ENCODE data around the gene ESR2.
A peak's percentile ranks its signal among the peaks of the same experiment; 100 is the strongest.
"Not testable (repeated sequence)": the region's sequence is repeated elsewhere in the genome, so short reads cannot be mapped to it uniquely, and the experiment has no call there.

Gene ESR2

DNA sequence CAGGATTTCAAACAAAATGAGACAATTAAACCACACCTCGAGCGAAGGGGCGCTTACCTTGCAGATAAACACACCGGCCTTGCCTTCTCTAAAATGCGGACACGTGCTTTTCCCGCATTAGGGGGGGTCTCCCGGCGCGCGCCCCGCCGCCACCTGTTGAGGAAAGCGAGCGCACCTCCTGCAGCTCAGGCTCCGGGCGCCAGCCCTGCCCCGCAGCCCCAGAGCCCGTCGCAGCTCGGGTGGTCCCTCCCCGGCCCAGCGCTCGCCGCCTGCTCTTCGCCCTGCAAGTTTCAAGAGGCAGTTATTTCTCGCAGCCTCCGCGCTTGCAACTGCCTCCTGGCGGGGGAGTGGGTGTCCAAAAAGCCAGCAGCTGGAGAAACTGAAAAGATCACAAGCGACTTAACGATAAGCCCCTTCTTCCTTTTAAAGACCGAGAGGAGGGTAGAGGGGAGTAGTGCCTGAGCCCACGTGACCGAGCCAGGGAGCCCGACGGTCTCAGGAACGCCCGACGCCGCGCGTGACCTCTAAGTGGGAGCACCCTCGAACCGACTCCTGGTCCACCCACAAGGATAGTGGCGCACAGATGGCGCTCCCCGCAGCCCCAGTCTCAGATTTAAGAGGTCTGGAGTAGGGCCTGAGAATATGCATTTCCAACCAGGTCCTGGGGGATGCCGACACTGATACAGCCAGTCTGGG, at the start of gene ESR2:
Gene ESR2 (minus strand): TSS at position 396 of the 696 bp plus-strand sequence. CDS start 11,386 bp downstream, outside the sequence.
- peak; percentile 57 for DNase-seq

DNA sequence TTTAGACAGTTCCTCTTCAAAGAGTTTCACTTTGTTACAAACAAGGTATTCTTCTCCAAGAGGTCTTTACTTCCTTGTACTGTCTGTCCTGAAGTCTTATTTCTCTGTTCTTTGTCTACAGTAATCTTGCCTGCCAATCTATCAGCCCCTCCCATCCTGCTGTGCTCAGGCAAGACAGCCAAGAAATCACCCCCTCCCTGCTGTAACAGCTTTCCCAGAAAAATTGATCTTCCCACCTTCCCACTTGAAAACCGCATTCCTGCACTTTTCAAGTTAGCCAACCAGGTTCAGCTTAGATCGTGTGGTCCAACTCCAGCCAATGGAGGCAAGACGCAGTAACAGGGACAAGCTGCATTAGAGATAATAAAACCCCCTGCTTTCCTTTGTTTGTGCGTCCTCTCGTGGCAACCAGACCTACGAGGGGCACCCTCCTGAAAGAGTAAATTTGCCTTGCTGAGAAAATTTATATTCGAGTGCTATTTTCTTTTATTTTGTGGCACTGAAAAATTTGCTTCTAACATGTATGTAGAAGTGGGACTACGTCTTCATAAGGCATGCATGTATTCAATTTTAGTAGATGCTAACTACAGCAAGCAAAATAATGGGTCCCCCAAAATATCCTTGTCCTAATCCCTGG, 46.5 kb upstream of the ESR2 start:
- DNase-seq, result no peak

DNA sequence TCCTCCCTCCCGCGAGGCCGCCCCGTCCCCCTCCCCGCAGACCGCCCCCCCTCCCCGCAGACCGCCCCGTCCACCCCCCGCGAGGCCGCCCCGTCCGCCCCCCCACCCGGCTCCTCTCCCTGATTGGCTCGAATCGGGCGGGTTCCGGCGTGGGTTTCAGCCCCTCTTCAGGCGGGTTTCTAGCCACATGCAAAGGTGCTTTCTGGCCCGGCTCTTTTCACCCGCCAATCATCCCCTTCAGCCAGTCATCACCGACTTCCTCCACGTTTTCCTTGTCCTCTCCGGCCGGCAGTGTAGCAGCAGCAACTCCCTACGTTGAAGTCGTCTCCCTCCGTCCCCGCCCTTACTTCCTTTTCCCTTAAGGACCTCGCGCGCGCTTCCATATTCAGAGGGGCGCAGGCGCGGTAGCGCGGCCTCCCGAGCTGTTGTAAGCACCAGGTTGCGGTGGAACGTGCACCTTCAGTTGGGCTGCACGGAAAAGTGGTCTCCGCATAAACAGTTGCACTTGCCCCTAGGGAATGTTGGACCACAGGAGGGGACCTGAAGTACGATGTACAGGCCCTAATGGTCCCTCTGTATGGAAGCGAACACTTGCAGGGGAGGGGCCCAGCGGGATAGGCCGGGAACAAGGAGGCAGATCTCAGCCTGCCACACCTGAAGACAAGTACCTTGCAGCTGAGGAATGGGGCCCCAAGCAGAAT, 44.6 kb upstream of the ESR2 start:
- peak; percentile 94 for DNase-seq

DNA sequence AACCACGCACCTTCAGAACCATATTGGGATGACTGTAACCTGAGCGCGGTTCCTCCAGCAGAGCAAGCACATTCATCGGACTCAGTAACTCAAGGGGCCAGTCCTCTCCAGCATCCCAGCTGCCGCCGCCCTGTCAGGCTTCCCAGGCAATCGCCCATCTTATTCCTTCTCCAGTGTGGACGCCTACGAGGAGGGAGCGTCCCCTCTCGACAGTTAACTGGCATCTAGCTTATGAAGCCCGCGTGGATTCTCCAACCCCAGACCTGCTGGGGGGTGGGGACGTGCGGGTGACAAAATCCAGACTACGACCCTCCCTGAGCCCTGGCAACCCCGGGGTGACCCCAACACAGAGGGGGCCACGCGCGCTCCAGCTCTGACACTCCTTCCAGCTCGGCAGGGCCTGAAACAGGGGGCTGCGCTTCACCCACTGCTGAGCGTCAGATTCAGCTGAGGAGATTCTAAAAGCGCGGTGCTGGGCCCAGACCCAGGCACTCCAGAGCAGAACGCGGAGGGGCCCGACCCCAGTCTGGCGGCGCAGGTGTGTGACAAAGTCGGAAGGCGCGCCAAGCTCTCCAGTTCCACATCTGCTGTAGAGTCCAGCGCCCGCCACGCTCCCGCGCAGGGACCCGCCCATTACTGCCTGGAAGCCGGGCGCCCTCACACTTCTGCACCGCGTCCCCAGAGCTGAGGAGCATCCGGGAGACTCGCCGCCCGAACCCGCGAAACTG, 43.9 kb upstream of the ESR2 start:
- DNase-seq, result no peak

DNA sequence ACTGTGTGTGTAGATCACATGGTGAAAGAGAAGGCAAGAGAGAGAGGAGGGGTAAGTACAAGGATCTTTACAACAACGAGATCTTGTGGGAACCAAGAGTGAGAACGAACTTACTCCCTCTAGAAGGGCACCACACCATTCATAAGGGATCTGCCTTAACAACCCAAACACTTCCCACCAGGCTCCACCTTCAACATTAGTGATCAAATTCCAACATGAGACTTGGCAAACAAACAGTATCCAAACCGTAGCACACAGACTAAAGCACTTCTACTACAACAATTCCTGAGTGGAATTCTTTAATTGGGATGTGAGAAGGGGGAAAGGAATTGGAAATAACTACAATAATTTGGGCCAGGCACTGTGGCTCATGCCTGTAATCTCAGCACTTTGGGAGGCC, 35.0 kb upstream of the ESR2 start:
- DNase-seq, result no peak

DNA sequence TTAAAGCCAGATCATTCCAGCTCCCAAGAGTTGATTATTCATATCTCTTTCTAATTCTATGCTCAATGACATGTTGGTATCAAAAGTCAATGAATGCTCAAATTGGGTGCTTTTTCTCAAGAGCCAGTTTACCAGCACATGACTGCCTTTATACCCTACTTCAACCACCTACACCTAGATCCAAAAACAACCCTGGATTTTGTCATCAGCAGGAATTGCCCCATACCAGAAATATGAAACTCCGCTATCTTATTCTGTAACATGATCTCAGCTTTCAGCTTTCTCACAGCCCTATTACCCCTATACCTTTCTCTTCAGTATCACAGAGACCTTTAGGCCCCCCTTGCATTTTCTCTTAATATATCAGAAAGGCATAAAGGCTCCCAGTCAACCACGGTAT, 32.3 kb upstream of the ESR2 start:
- DNase-seq, result no peak

DNA sequence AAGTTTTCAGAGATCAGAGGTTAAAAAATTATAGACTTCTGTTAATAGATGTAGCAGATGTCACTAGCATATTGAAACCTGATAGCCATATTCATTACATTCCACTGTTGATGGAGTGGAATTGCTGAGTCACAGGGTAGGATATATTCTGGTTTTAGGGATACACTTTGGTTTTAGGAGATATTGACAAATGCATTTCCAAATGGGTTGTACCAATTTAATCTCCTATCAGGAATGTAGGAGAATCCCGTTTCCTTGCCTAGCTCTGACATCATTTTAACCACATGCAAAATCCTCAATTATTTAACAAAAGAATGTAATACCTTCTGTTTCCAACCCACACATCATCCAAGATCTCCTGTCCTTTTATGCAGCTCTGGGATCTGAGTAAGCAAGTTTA, 30.7 kb upstream of the ESR2 start:
- DNase-seq, result no peak

DNA sequence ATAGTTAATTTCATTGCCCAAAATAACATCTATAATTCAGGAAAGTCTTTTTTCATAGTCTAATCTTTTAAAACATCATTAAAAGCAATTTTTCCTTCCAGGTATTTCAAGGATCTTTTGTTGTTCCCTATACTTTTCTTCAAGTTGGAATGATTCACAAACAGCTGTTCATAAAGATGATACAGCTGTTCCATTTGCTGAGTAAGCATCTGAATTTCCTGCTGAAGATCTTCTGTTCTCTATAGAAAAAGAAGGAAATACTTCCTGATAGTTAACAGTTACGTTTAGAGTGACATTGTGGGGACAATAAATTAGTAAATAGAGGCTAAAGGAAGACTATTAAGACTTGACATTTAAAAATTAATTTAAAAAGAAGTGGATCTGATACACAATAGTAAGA, 30.3 kb upstream of the ESR2 start:
- no peak for DNase-seq

DNA sequence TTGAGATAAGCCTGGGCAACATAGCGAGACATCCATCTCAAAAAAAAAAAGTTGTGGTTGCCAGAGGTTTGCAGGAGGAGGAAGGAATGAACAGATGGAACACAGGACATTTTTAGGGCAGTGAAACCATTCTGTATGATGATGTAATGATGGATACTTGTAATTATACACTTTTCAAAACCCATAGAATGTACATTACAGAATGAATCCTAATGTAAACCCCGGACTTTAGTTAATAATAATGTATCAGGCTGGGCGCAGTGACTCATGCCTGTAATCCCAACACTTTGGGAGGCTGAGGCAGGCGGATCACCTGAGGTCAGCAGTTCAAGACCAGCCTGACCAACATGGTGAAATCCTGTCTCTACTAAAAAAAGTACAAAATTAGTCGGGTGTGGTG, 26.2 kb upstream of the ESR2 start:
- not testable (repeated sequence) for DNase-seq

DNA sequence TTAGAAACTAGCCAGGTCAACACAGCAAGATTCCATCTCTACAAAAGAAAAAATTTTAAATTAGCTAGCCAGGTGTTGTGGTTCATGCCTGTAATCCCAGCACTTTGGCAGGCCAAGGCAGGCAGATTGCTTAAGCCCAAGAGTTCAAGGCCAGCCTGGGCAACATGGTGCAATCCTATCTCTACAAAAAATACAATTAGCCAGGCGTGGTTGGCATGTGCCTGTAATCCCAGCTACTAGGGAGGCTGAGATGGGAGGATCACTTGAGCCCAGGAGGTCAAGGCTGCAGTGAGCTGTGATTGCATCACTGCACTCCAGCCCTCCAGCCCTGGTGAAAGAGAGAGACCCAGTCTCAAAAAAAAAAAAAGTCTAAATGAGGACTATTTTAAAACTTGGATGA, 24.5 kb upstream of the ESR2 start:
- not testable (repeated sequence) for DNase-seq

DNA sequence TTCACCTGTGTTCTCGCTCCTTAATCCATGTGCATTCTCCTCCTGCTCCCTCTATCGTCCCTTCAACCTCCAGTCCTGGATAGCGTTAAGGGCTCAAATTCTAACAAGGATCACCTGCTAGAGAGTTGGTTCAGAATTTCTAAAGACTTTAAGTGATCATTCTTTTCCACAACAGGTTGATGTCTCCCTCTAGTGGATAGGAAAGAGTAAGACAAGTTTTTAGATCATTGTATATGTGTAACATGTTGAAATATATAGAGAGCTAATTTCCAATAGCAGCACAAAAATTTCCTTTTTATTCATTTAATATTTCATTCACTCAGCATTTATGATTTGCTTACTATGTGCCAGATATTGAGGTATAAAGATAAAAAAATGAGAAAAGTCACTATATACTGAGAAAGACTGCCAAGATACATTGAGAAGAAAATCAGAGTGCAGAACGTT, 9.3 kb upstream of the ESR2 start:
- DNase-seq, result no peak

DNA sequence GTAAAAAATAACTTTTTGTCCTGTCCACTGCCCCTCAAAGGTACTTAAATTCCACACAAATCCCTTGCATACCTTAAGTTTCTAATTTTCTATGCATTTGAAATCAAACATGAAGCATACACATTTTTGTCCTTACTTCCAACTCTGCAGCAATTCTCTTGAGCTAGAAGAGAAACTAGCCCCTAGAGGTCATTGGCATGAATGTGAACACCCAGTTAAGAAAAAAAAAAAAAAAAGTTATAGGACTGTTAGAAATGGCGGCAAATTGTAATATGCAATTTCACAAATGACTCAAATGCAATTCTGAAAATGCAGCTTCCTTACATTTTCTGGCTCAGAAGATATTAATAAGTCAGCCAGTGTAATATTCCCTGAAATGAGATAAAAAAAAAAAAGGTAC, 4.6 kb upstream of the ESR2 start:
- DNase-seq, result no peak

DNA sequence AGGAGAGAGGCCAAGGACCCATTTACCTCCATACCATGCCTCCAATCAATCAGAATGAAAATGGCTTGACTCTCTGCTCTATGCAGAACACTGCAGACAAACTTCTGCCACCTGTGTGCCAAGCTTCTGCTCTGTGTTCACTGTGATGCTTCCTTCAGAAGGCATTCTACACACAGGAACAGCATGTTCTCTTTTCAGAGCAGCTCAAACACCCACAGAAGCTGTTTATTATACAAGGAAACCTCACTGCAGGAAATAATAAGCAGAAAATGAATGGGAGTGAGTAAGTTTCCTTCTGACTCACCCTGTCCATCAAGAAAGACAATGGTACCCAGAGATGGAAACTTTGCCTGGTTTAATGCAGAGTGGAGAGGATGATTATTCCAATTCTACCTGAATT, 2.4 kb upstream of the ESR2 start:
- DNase-seq, result no peak

DNA sequence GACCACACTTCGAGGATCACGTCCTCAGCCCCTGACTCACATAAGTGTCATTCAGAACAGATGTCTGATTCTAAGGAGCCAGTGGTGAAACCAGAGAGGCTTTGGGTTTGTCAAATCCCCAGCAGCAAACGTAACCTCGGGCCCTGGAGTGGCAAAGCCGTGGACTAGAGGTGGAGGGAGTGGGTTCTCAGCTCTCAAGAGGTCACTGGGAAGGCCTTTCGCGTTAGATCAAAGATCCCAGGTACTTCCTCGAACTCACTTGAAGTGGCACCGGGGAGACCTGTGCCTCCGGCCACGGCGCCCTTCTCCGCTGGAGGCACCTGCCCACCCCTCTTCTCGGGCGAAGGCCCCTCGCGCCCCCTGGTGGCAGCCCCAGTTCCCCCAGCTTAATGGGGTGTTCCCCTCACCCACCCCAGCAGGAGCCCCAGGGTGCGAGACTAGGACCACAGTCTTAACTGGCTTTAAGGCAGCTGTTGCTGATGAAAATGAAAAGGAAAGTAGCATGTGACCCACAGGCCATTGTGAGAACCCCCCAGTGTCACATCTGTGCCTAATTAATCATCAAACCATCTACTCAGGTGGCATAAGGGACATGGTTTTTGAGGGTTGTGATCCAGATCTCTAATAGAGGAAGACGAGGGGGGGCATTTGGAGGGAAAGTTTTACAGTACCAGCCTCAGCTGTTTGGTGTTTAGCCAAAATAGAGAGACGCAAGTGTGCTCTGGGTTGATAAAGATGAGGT, 672 bp upstream of the ESR2 start:
- DNase-seq, result peak; percentile 65

DNA sequence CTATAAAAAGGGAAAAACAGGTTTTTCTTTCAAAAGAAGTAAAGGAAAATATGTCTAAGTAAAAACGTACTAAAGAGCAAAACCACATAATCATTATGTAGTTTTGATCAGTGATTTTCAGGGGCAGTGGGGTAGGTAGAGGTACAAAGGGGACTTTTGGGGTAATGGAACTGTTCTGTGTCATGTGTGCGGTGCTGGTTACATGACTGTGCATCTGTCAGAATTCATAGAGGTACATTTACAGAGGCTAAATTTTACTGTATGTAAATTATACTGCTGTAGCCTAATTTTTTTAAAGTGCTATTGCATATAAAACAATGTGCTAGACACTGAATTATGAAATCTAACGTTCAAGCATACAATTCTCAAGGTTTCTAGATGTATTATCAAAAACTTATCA, 2.0 kb downstream of the ESR2 start:
- no peak for DNase-seq

DNA sequence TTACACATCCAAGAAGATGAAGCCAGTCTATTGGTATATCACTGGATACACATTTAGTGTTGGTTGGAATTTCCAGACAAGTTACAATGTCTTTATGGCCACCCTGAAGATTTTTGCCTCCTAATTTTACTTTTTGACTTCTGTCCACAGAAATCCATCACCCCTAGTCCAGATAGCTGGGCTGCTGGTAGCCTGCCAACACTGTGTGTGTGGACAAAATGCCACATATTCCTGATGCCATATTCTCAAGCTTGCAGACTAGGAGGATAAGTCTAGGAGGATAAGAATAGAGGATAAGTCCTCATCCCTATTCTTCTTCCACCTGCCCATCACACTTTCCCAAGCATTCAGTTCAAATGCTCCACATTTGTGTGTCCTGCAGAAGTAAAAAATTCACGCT, 4.6 kb downstream of the ESR2 start:
- DNase-seq, result no peak

DNA sequence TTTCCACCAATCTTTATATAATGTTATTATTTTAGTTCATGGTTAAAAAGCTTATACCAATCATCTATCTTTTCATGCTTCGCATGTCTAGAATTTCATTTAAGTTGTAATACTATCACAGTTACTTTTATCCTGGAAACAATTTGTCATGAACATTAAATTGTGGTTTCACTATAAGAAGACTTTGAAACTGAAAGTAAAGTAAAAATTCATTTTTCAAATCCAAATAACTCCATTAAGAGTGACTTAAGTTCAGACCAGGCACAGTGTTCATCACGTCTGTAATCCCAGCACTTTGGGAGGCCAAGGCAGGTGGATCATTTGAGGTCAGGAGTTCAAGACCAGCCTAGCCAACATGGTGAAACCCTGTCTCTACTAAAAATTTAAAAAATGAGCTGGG, 12.4 kb downstream of the ESR2 start:
- DNase-seq, result no peak

DNA sequence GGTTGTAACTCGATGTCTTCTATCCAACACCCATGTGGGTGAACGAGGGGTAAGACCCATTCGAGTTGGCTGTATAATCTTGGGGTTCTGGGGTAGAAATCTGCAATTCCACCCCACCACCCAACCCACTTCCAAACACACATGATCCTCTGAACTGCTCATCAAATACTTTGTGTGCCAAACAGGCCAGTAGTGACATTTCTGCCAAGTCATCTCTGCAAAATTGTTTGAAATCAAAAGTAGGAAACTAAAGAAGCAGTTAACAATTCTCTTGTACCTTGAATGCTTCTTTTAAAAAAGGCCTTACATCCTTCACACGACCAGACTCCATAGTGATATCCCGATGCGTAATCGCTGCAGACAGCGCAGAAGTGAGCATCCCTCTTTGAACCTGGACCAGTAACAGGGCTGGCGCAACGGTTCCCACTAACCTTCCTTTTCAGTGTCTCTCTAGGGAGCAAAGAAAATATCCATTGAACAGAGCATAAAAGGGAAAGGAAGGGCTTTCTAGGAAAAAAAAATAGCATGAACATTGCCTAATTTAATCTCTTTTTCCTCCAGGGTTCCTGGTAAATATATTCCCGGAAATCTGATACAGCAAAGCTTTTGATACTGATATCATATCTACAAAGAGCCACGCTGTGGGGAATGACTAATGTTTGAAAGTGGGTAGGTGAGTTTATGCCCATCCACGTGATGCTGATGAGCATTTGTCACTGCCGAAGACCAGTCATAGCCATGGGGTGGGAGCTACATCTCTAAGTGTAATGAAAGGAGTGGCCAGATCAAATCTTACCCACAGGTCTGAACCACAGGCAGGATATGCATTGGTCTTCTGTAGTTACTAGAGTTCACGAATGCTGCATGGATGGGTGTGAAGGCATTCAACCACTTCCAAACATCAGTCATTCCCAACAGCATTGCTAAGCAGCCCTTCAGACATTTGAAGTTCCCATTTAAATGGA, 14.2 kb downstream of the ESR2 start:
- no peak for DNase-seq

DNA sequence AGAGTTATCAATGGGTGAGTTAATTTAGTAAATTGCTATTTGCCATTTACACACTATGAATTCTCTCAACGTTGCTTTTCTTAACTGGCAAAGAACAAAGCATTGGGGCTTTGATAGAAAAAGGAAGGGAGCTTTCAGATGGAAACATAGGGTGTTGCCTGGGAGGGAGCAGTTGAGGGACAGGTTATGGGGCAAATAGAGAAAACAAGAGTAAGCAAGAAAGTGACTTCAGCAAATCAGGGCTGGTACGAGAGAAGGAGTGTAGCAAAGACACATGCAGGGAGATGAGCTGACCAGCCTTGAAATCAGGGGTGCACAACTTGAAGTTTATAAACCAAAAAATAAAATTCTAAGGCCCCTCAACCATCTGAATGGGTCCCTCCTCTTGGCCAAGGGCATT, 15.7 kb downstream of the ESR2 start:
- DNase-seq, result no peak

DNA sequence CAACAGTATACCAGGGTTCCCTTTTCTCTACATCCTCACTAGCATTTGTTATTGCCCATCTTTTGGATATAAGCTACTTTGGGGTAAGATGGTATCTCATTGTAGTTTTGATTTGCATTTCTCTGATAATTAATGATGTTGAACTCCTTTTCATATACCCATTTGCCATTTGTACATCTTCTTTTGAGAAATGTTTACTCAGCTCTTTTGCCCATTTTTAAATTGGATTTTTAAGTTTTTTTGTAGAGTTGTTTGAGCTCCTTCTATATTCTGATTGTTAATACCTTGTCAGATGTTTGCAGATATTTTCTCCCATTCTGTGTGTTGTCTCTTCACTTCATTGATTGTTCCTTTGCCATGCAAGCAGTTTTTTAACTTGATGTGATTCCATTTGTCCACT, 22.2 kb downstream of the ESR2 start:
- no peak for DNase-seq

DNA sequence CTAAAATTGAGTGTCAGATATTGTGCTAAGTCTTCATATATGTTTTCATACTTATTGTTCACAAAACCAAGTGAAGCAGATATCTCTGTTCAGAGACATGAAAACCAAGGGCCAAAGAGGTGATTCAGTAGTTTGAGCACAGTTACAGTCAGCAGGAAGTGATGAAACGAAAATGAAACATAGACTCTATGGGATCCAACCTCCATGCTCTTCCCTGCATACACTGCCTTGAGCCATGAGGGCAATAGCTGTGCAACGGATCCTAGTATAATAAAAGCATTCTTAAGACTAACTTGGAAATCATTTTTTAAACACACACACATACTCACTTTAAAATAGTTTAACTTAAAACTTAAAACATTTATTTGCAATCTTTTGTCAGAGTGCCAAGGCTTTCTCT, 27.9 kb downstream of the ESR2 start:
- DNase-seq, result no peak

DNA sequence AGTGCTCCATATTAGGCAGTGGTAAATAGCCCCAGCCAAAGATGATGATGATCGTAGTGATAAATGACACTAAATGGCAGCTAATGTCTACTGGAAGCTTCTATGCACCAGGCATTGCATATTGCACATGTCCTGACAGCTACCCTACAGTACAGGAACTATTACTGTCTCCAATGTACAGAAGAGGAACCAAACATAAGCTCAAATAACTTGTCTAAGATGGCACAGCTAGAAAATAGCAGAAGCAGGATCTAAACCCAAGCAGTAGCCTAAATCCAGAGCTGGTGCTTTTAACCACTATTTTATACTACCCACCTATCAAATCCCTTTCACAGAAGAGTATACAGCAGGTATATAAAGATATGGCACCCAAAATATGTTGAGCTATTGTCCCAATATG, 28.9 kb downstream of the ESR2 start:
- no peak for DNase-seq

Measured in right forelimb (tissue), 1 donor.